GM19240 (cell line): ENCODE measurements around the gene C19orf67.
"Not testable (repeated sequence)": the region's sequence is repeated elsewhere in the genome, so short reads cannot be mapped to it uniquely, and the experiment has no call there.

ENCODE experiments used
- DNase-seq: peaks from one replicate; pipeline ENCODE4 v3.0.0; 2011; ENCODE audit warnings: low spot score; ENCODE audit not compliant: insufficient read length

The C19orf67 gene

GRCh38 chr19:14056741-14057356 is 28.7 kb downstream of the C19orf67 start:
- no peak for DNase-seq

GRCh38 chr19:14056069-14056666 is 29.4 kb downstream of the C19orf67 start:
- DNase-seq: no peak

- no peak for DNase-seq
Measured at GRCh38 chr19:14055396-14055795, 30.2 kb downstream of the C19orf67 start.

GRCh38 chr19:14054721-14055120 is 30.9 kb downstream of the C19orf67 start:
- DNase-seq: no peak

GRCh38 chr19:14054099-14054498 is 31.5 kb downstream of the C19orf67 start:
- no peak for DNase-seq

GRCh38 chr19:14053500-14053899 is 32.1 kb downstream of the C19orf67 start:
- no peak for DNase-seq

GRCh38 chr19:14053032-14053431 is 32.6 kb downstream of the C19orf67 start:
- no peak for DNase-seq

GRCh38 chr19:14052470-14052869 is 33.1 kb downstream of the C19orf67 start:
- DNase-seq: no peak

GRCh38 chr19:14051980-14052379 is 33.6 kb downstream of the C19orf67 start:
- DNase-seq: no peak

GRCh38 chr19:14050961-14051360 is 34.6 kb downstream of the C19orf67 start:
- not testable (repeated sequence) for DNase-seq

GRCh38 chr19:14050512-14050911 is 35.1 kb downstream of the C19orf67 start:
- no peak for DNase-seq

- peak; percentile 73 for DNase-seq
Measured at GRCh38 chr19:14048443-14049153, 37.0 kb downstream of the C19orf67 start.

- not testable (repeated sequence) for DNase-seq
Measured at GRCh38 chr19:14047866-14048265, 37.7 kb downstream of the C19orf67 start.

GRCh38 chr19:14042659-14043608 is 42.6 kb downstream of the C19orf67 start:
- peak; percentile 48 for DNase-seq

GRCh38 chr19:14039181-14039580 is 46.4 kb downstream of the C19orf67 start:
- DNase-seq: no peak

- DNase-seq: no peak
Measured at GRCh38 chr19:14035706-14036105, 49.9 kb downstream of the C19orf67 start.

GRCh38 chr19:14035159-14035558 is 50.4 kb downstream of the C19orf67 start:
- not testable (repeated sequence) for DNase-seq

GRCh38 chr19:14033946-14034345 is 51.6 kb downstream of the C19orf67 start:
- no peak for DNase-seq

GRCh38 chr19:14031719-14032480 is 53.7 kb downstream of the C19orf67 start, which contains the start of gene IL27RA:
Gene IL27RA (plus strand): TSS chr19:14031762. CDS start chr19:14031873, 111 bp downstream.
- peak; percentile 76 for DNase-seq
